ENCODE measurements around the gene MYO1B. TPM values are rescaled to one million over a fixed set of nuclear protein-coding genes. Genes with fewer than 3 reads are reported as not detected.

MYO1B gene
- total RNA-seq, 1 donor from 2014 or later, result 67.7 TPM

- H3K4me1 Mint-ChIP-seq (ENCODE audit: unreplicated experiment), result peaks cover 10% of the 10 kb centered on the region
Observed at GRCh38 chr2:191329841-191330240, 84.6 kb downstream of the MYO1B start.

GRCh38 chr2:191333911-191334357 lies 88.7 kb downstream of the MYO1B start:
- H3K4me3 Mint-ChIP-seq, result no peak overlapping the region
- no peak for TF ChIP-seq CTCF (conservative IDR thresholded peaks at IDR 0.05)
- no peaks in the 10 kb centered on the region for H3K4me1 Mint-ChIP-seq (ENCODE audit: unreplicated experiment)
- no peaks in the 10 kb centered on the region for H3K27me3 Mint-ChIP-seq
- H3K9me3 Mint-ChIP-seq, result peaks cover 4% of the 10 kb centered on the region
- H3K36me3 Mint-ChIP-seq, result peaks cover 36% of the 10 kb centered on the region
- no peak for DNase-seq (ENCODE audit: extremely low spot score, unreplicated experiment)
- H3K27ac Mint-ChIP-seq, result no peak overlapping the region

More at GRCh38 chr2:191329841-191330240, 84.6 kb downstream of the MYO1B start:
- H3K27me3 Mint-ChIP-seq, result no peaks in the 10 kb centered on the region
- peaks cover 37% of the 10 kb centered on the region for H3K36me3 Mint-ChIP-seq
- H3K4me3 Mint-ChIP-seq, result no peak overlapping the region
- TF ChIP-seq CTCF (conservative IDR thresholded peaks at IDR 0.05), result no peak
- H3K9me3 Mint-ChIP-seq, result peaks cover 4% of the 10 kb centered on the region
- no peak for DNase-seq (ENCODE audit: extremely low spot score, unreplicated experiment)
- H3K27ac Mint-ChIP-seq, result no peak overlapping the region

- H3K4me1 Mint-ChIP-seq (ENCODE audit: unreplicated experiment), result no peaks in the 10 kb centered on the region
- peaks cover 31% of the 10 kb centered on the region for H3K36me3 Mint-ChIP-seq
- no peak overlapping the region for H3K4me3 Mint-ChIP-seq
- DNase-seq (ENCODE audit: extremely low spot score, unreplicated experiment), result no peak
- no peak overlapping the region for H3K27ac Mint-ChIP-seq
- H3K27me3 Mint-ChIP-seq, result no peaks in the 10 kb centered on the region
- peaks cover 4% of the 10 kb centered on the region for H3K9me3 Mint-ChIP-seq
- TF ChIP-seq CTCF (conservative IDR thresholded peaks at IDR 0.05), result no peak
Observed at GRCh38 chr2:191335875-191336464, 90.8 kb downstream of the MYO1B start.

- no peak for DNase-seq (ENCODE audit: extremely low spot score, unreplicated experiment)
- Mint-ChIP-seq H3K9me3 (no peaks in the 10 kb centered on the region), H3K27ac (no peak overlapping the region), H3K36me3 (peaks cover 30% of the 10 kb centered on the region), H3K4me3 (no peak overlapping the region), H3K4me1 (ENCODE audit: unreplicated experiment) (no peaks in the 10 kb centered on the region), H3K27me3 (no peaks in the 10 kb centered on the region)
- no peak for TF ChIP-seq CTCF (conservative IDR thresholded peaks at IDR 0.05)
Observed at GRCh38 chr2:191341436-191341835, 96.2 kb downstream of the MYO1B start.

- Mint-ChIP-seq H3K36me3 (peaks cover 38% of the 10 kb centered on the region), H3K4me3 (no peak overlapping the region), H3K27me3 (no peaks in the 10 kb centered on the region), H3K27ac (no peak overlapping the region), H3K9me3 (no peaks in the 10 kb centered on the region), H3K4me1 (ENCODE audit: unreplicated experiment) (no peaks in the 10 kb centered on the region)
- no peak for TF ChIP-seq CTCF (conservative IDR thresholded peaks at IDR 0.05)
- DNase-seq (ENCODE audit: extremely low spot score, unreplicated experiment), result no peak
Observed at GRCh38 chr2:191343796-191344338, 98.7 kb downstream of the MYO1B start.
